Left cardiac atrium (tissue), 4 donors: ENCODE measurements around the gene BTBD19. TPM values are rescaled to one million over a fixed set of nuclear protein-coding genes. Genes with fewer than 3 reads are reported as not detected.
"Not testable (repeated sequence)": the region's sequence is repeated elsewhere in the genome, so short reads cannot be mapped to it uniquely, and the experiment has no call there.

Source experiments
- ATAC-seq, 2 donors: fragments of 200-7000 bp; cut with Tn5 transposase; one replicate each; pipeline ENCODE4 v1.9.1; 2020; ENCODE audit warnings: mild to moderate bottlenecking in 2 of 2, moderate library complexity in 2 of 2
- DNase-seq: peaks from one replicate; pipeline ENCODE4 v3.0.0-alpha.2; 2020
- intact Hi-C, 2 donors: fragments of 100-400 bp; cut with DNase I; formaldehyde crosslinking; loops; one replicate each; pipeline versions ENCODE4 v1.14.1 to v1.15.1; 2022 to 2023
- total RNA-seq, 2 donors: library from RNA; stranded (reverse); fragmentation: NEBNext Ultra II Directional; extraction: Animal tissue kit (Norgen Biotek cat#: 25700); gene quantifications; one replicate each; pipeline ENCODE4 v1.2.1, GENCODE V29; 2021
- donor health status: DM: no; HTN: yes; CAD: no.
- donor health status: DM: no; HTN: yes; CAD: no; lungs with severe emphysema.
- donor health status: DM: yes; HTN: yes; CAD: no.
- donor health status: Dilated cardiomyopathy.

Gene BTBD19
- total RNA-seq, 2 donors from 2014 or later: 4.0 to 8.6 TPM

GRCh38 chr1:44822131-44822701, 13.9 kb downstream of the BTBD19 start:
- intact Hi-C loops: no loop called here
- peak; percentile 19 for DNase-seq
- ATAC-seq: no peak

DNA sequence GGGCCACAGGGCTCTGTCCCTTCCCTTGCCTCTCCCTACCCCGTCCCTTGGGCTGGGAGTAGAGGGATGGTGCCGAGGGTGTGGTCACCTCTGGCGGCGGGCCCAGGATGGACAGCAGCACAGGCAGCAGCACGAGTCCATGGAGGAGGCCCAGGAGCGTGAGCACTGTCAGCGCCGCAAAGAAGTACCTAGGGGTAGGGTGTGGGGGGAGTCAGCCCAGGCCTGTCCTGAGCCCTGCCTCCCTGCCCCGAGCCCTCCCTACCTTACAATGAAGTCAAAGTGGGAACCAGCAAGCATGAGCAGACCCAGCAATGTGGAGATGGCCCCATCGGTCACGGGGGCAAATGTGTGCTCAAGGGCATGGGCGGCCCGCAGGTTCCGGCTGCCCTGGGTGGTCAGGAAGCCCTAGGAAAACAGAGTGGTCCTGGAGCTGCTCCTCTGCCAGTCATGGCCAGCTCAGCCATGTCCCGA, 14.7 kb downstream of the BTBD19 start:
- intact Hi-C loops: no loop called here
- peak; percentile 36 for DNase-seq
- ATAC-seq: no peak

DNA sequence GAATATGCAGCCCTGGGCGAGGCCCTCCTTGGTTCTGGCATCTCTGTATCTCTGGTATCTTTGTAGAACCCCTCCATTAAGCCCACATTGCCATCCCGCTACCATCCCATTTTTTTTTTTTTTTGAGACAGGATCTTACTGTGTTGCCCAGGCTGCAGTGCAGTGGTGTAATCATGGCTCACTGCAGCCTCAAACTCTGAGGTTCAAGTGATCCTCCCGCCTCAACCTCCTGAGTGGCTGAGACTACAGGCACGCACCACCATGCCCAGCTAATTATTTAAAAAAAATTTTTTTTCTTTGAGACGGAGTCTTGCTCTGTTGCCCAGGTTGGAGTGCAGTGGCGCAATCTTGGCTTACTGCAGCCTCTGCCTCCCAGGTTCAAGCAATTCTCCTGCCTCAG, 16.1 kb downstream of the BTBD19 start:
- intact Hi-C loops: not testable (repeated sequence)

DNA sequence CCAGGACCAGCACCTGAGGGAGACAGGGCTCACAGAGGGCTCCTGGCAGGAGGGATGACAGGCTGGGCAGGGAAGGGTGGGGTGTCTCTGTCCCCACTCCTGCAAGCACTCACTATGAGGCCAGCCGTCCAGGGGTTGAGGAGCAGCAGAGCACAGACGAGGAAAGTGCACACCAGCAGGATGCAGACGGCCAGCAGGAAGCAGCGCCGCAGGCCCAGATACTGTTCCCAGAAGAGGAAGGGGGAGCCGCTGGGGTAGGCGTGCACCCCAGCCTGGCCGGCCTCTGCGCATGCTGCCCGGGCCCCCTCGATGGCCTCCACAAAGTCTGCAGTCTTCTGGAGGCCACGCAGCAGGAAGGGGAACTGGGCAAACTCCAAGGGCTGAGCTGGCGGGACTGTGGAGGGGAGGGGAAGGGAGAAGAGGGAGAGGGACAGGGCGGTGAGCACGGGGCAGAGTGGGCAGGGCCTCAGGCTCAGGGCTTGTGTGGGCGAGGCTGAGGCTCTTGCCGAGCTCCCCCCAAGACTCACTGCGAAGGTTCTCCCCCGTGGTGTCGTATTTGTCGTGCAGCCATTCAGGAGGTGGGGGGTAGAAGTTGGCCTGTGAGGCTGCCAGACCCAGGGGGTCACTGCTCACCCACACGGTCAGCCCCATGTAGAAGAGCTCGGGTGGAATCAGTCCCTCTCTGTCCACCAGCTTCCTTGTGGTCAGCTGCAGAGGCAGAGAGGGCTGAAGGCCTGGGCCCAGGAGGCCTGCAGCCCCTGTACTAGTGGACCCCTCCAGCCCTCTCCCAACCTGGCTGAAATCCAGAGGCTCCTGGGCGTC, 18.3 kb downstream of the BTBD19 start:
- ATAC-seq (peak; percentile 82 to 91), DNase-seq (peak; percentile 77)
- intact Hi-C loops: no loop called here

More for the DNA sequence above, 16.1 kb downstream of the BTBD19 start:
- not testable (repeated sequence) for ATAC-seq, DNase-seq

- intact Hi-C loops: no loop called here
- DNase-seq: no peak
- ATAC-seq: no peak
Observed at GRCh38 chr1:44827197-44828002, 19.1 kb downstream of the BTBD19 start.

- intact Hi-C loops: no loop called here
- ATAC-seq (no peak), DNase-seq (no peak)
Observed at GRCh38 chr1:44828003-44828651, 19.8 kb downstream of the BTBD19 start.

- intact Hi-C loops: no loop called here
- ATAC-seq (no peak), DNase-seq (no peak)
Observed at GRCh38 chr1:44828841-44829440, 20.6 kb downstream of the BTBD19 start.

DNA sequence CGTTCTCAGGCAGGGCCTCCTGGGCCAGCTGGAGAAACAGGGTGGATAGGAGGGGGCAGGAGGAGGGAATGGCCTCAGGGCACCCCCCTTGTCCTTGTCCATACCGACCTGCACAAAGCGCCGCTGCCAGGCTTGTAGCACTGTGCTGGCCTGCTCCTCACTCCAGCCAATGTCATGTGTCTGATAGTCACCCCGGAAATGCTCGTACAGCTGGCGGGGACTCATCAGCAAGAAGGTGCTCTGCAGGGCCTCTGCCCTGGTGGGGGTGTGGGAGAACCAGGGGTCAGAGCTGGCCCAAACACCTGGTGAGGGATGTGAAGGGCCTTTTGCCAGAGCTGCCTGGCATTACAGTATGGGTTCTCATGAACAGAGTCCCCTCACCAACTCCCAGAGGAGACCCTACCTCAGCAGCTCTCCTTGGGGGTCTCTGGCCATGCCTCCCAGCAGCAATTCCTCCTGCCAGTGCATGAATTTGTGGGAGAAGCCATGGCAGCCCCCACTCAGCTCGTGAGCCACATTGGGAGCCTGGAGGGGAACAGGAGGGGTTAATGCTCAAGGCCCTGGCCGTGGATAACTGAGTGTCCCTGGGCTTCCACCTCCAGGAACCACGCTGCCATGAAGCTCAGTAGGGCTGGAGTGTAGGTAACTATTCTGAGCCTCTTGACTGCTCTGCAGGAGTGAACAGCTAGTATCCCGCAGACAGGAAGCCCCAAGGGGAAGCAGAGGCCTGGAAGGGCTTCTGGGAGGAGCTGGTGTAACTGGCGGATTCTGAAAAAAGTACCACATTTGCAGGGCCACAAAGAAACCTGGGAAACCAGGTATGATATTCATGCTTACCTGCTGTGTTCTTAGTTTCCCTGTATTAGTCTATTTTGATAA, 21.4 kb downstream of the BTBD19 start:
- ATAC-seq: no peak
- DNase-seq: no peak
- intact Hi-C loops: loop anchor here (10.0 kb wide), 3 partner anchors 45 to 185 kb away; partner anchors contain the start of genes BEST4 (in 1 of the 2), HECTD3 (in 1 of the 2) and UROD (in 1 of the 2)

DNA sequence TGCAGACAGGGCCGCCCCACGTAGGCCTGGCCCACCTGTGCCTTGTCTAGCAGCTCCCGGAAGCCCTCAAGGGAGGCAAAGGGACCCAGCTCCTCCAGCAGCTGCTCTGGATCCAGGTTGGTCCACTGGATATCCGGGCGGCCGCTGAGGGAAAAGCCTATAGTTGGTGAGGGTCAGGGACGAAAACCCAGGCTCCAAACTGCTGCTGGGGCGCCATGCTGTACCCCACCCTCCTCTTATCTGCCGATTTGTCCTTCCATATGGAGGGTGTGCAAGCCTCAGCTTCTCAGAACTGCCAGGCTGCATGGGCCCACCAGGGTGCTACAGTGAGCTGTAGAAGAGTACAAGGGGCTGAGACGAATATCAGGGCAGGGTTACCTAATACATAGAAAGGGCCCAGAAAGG, 22.6 kb downstream of the BTBD19 start:
- DNase-seq (no peak), ATAC-seq (no peak)
- intact Hi-C loops: loop anchor here (10.0 kb wide), 3 partner anchors 46 to 184 kb away; partner anchors contain the start of genes BEST4 (in 1 of the 2), HECTD3 (in 1 of the 2) and UROD (in 1 of the 2)

- DNase-seq (no peak), ATAC-seq (no peak)
Observed at GRCh38 chr1:44831516-44831915, 23.2 kb downstream of the BTBD19 start.

GRCh38 chr1:44832056-44832705, 23.9 kb downstream of the BTBD19 start:
- ATAC-seq (peak in 1 of 2 donors; percentile 27), DNase-seq (no peak)
- intact Hi-C loops: loop anchor here (10.0 kb wide), 3 partner anchors 47 to 183 kb away; partner anchors contain the start of genes BEST4 (in 1 of the 2), HECTD3 (in 1 of the 2) and UROD (in 1 of the 2)

More at GRCh38 chr1:44831516-44831915, 23.2 kb downstream of the BTBD19 start:
- intact Hi-C loops: loop anchor here (10.0 kb wide), 3 partner anchors 47 to 183 kb away; partner anchors contain the start of genes BEST4 (in 1 of the 2), HECTD3 (in 1 of the 2) and UROD (in 1 of the 2)

- intact Hi-C loops: loop anchor here (10.0 kb wide), 3 partner anchors 50 to 180 kb away; partner anchors contain the start of genes BEST4 (in 1 of the 2), HECTD3 (in 1 of the 2) and UROD (in 1 of the 2)
- DNase-seq: no peak
Observed at GRCh38 chr1:44834328-44834727, 26.0 kb downstream of the BTBD19 start.

DNA sequence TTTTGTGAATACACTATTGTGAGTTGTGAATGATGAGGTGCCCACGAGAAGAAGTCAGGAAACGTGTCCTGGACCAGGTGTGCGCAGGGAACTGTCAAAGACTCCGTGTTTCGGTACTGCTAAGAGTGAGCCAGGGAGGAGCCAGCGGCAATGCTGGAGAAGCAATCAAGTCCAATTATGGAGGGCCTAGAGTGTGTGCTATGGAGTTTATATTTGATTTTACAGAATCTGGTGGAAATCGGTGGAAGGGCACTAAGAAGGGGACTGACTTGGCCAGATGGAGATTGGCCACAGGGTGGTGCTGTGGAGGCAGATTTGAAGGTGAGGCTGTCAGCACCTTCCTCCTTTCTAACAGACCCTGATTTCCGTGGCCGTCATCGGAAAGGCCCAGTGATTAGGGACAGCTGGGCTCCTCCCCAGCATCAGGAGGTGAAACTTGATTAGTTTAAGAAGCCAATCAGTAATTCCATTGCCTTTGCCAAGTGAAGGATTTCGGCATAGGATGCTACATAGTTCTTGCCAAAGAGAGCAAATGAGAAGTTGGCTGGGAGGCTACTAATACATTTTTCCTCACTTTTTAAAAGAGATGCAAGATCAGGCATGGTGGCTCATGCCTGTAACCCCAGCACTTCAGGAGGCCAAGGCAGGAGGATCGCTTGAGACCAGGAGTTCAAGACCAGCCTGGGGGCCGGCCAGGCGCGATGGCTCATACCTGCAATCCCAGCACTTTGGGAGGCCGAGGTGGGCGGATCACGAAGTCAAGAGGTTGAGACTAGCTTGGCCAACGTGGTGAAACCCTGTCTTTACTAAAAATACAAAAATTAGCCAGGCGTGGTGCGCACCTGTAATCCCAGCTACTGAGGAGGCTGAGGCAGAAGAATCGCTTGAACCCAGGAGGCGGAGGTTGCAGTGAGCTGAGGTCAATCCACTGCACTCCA, 27.7 kb downstream of the BTBD19 start:
- intact Hi-C loops: loop anchor here (5.0 to 10.0 kb wide), 5 partner anchors 49 to 466 kb away; partner anchors contain the start of genes BEST4 (in 2 of the 2), HECTD3 (in 1 of the 2) and UROD (in 1 of the 2)
- peak; percentile 82 to 86 for ATAC-seq

More at GRCh38 chr1:44834328-44834727, 26.0 kb downstream of the BTBD19 start:
- ATAC-seq: no peak

DNA sequence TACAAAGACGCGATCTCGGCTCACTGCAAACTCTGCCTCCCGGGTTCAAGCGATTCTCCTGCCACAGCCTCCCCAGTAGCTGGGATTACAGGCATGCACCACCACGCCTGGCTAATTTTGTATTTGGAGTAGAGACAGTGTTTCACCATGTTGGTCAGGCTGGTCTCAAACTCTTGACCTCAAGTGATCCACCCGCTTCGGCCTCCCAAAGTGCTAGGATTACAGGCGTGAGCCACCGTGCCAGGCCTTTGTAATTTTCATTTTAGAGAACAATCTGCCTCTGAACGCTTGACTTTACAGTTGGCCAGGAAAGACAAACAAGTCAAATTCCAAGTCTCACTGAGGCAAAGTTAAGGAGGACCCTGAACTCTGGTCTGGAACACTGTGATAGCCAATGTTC, 30.0 kb downstream of the BTBD19 start:
- DNase-seq, ATAC-seq: not testable (repeated sequence)
- intact Hi-C loops: loop anchor here (5.0 to 10.0 kb wide), 5 partner anchors 51 to 464 kb away; partner anchors contain the start of genes BEST4 (in 2 of the 2), HECTD3 (in 1 of the 2) and UROD (in 1 of the 2)

More for the DNA sequence above, 27.7 kb downstream of the BTBD19 start:
- DNase-seq: peak; percentile 92

GRCh38 chr1:44839576-44839975, 31.3 kb downstream of the BTBD19 start:
- intact Hi-C loops: loop anchor here (5.0 to 10.0 kb wide), 5 partner anchors 52 to 463 kb away; partner anchors contain the start of genes BEST4 (in 2 of the 2), HECTD3 (in 1 of the 2) and UROD (in 1 of the 2)
- no peak for DNase-seq
- ATAC-seq: no peak
